Adrenal gland (tissue), 12 donors: ENCODE data around the gene SEMA4G. TPM values are rescaled to one million over a fixed set of nuclear protein-coding genes. Genes with fewer than 3 reads are reported as not detected.
A peak's percentile ranks its signal among the peaks of the same experiment; 100 is the strongest.

ENCODE experiments used
- DNase-seq, 7 donors: peaks; one replicate each; pipeline ENCODE4 v3.0.0-alpha.2; 2019 to 2020
- H3K27ac ChIP-seq, 5 donors: fragments of 200-600 bp; sonication (generic) in 4 of 5; 1 replicate in 3 of 5; 2 replicates in 2 of 5; pipeline versions ENCODE4 v1.5.1 to v1.8.0; 2016 to 2020; ENCODE audit warnings: mild to moderate bottlenecking in 1 of 5
- H3K27me3 ChIP-seq: fragments of 200-600 bp; 2 replicates; pipeline ENCODE4 v1.8.0; 2021
- H3K36me3 ChIP-seq, 2 donors: fragments of 200-600 bp; replicated peaks in 1 of 2; 1 replicate in 1 of 2; 2 replicates in 1 of 2; pipeline versions ENCODE4 v1.5.1 to v1.8.0; 2018 to 2022
- H3K4me1 ChIP-seq, 2 donors: fragments of 200-600 bp; replicated peaks in 1 of 2; 1 replicate in 1 of 2; 2 replicates in 1 of 2; pipeline versions ENCODE4 v1.5.1 to v1.8.0; 2018 to 2021
- H3K4me3 ChIP-seq, 4 donors: fragments of 200-600 bp; sonication (generic) in 3 of 4; one replicate each; pipeline ENCODE4 v1.5.1; 2016 to 2018
- H3K9me3 ChIP-seq, 3 donors: fragments of 200-600 bp; sonication (generic) in 1 of 3; replicated peaks in 1 of 3; 1 replicate in 2 of 3; 2 replicates in 1 of 3; pipeline versions ENCODE4 v1.5.1 to v1.8.0; 2016 to 2021
- CTCF ChIP-seq, 6 experiments: fragments of 450-650 bp in 4 of 6; fragments of 200-600 bp in 2 of 6; sonication (generic) in 1 of 6; IDR thresholded peaks; 1 replicate in 5 of 6; 2 replicates in 1 of 6; pipeline versions ENCODE4 v1.5.1 to v1.8.0; 2016 to 2021; ENCODE audit warnings: antibody characterized with exemption in 6 of 6, mild to moderate bottlenecking in 2 of 6, moderate library complexity in 1 of 6
- POLR2A ChIP-seq, 2 donors: fragments of 450-650 bp; IDR thresholded peaks; one replicate each; pipeline ENCODE4 v1.6.1; 2017; ENCODE audit warnings: antibody characterized with exemption in 2 of 2, mild to moderate bottlenecking in 2 of 2, moderate library complexity in 1 of 2
- WGBS, 4 donors: extraction: QIAGEN DNeasy Blood & Tissue Kit in 2 of 4; methylation state at CpG; one replicate each; pipeline versions ENCODE4 v1.1.5 to v1.1.7; 2013 to 2017; 5-methylcytosine and 5-hydroxymethylcytosine counted together
- intact Hi-C, 2 donors: fragments of 100-400 bp; cut with DNase I; formaldehyde crosslinking; loops; one replicate each; pipeline versions ENCODE4 v1.14.1 to v1.15.0; 2022 to 2023
- polyA plus RNA-seq, 3 donors: library from polyadenylated mRNA; stranded (reverse); fragments of 200-250 nt in 2 of 3; fragments of 350-450 nt in 1 of 3; fragmentation: Illumina TruSeq in 1 of 3; extraction: RNeasy Lipid Tissue Mini Kit (QIAGEN cat#74804) in 1 of 3; gene quantifications; one replicate each; pipeline ENCODE4 v1.2.3, GENCODE V29; 2013 to 2014
- total RNA-seq, 9 donors: library from RNA; depleted of rRNA in 4 of 9; stranded (reverse); fragments of >200 nt in 4 of 9; fragments of 120-200 nt in 1 of 9; fragmentation: NEBNext Ultra II Directional in 1 of 9; extraction: Animal tissue kit (Norgen Biotek cat#: 25700) in 1 of 9; gene quantifications; one replicate each; pipeline versions ENCODE4 v1.1.0 to v1.2.4, GENCODE V29; 2013 to 2023
- donor health status: healthy with polysubstance abuse.
- donor health status: Bipolar disorder and iron deficiency.
- donor health status: DM: yes; HTN: yes; CAD: no.
- donor health status: DM: no; HTN: no; CAD: no.
- donor health status: DM: no; HTN: no; CAD: no.
- donor health status: DM: yes; HTN: yes; CAD: no.

Gene SEMA4G
- total and polyA plus RNA-seq, 12 donors = 6.0 to 21.5 (median 14.0) TPM

GRCh38 chr10:100982916-100983830 lies 13.9 kb downstream of the SEMA4G start:
- intact Hi-C loops = no loop called here
- Histone ChIP-seq H3K4me1 (peaks cover 14 to 17% of the 10 kb centered on the region in 2 donors), H3K27ac (no peak overlapping the region), H3K9me3 (no peaks in the 10 kb centered on the region), H3K4me3 (no peak overlapping the region), H3K36me3 (peaks cover 0 to 52% of the 10 kb centered on the region in 2 donors), H3K27me3 (no peaks in the 10 kb centered on the region)
- TF ChIP-seq CTCF (IDR thresholded peaks at IDR 0.05) (no peak), POLR2A (IDR thresholded peaks at IDR 0.05) (no peak)
- 87 to 94% (median 93%) methylated on average over 10 to 24 of the region's 24 CpGs for WGBS, 4 donors
- DNase-seq = peak in 4 of 7 donors; percentile 8 to 47 (median 12)

- DNase-seq = peak in 3 of 7 donors; percentile 11 to 43 (median 11)
- Histone ChIP-seq H3K4me3 (no peak overlapping the region), H3K36me3 (peaks cover 0 to 45% of the 10 kb centered on the region in 2 donors), H3K27ac (no peak overlapping the region), H3K9me3 (no peaks in the 10 kb centered on the region), H3K27me3 (no peaks in the 10 kb centered on the region), H3K4me1 (peaks cover 16 to 26% of the 10 kb centered on the region in 2 donors)
- TF ChIP-seq POLR2A (IDR thresholded peaks at IDR 0.05) (no peak), CTCF (IDR thresholded peaks at IDR 0.05) (no peak)
- WGBS, 4 donors = 75 to 90% (median 88%) methylated on average over 9 to 13 of the region's 13 CpGs
- intact Hi-C loops = no loop called here
These were observed 14.8 kb downstream of the SEMA4G start for GRCh38 chr10:100983868-100984671.

- WGBS, 4 donors = 76 to 93% (median 79%) methylated on average over 2 of the region's 2 CpGs
- TF ChIP-seq POLR2A (IDR thresholded peaks at IDR 0.05) (no peak), CTCF (IDR thresholded peaks at IDR 0.05) (no peak)
- Histone ChIP-seq H3K36me3 (peaks cover 0 to 39% of the 10 kb centered on the region in 2 donors), H3K4me1 (peaks cover 16 to 30% of the 10 kb centered on the region in 2 donors), H3K9me3 (no peaks in the 10 kb centered on the region), H3K27me3 (no peaks in the 10 kb centered on the region), H3K4me3 (no peak overlapping the region), H3K27ac (no peak overlapping the region)
- DNase-seq = peak in 2 of 7 donors; percentile 11 to 46
- intact Hi-C loops = no loop called here
These were observed 15.4 kb downstream of the SEMA4G start for GRCh38 chr10:100984672-100985177.

- TF ChIP-seq POLR2A (IDR thresholded peaks at IDR 0.05) (no peak), CTCF (IDR thresholded peaks at IDR 0.05) (no peak)
- H3K9me3 ChIP-seq = no peaks in the 10 kb centered on the region
- H3K36me3 ChIP-seq = peaks cover 0 to 39% of the 10 kb centered on the region in 2 donors
- peaks cover 16 to 30% of the 10 kb centered on the region in 2 donors for H3K4me1 ChIP-seq
- no peaks in the 10 kb centered on the region for H3K27me3 ChIP-seq
- H3K27ac ChIP-seq = no peak overlapping the region
- H3K4me3 ChIP-seq = no peak overlapping the region
- intact Hi-C loops = no loop called here
- WGBS, 4 donors = 68 to 74% (median 70%) methylated on average over 5 of the region's 5 CpGs
- peak in 1 of 7 donors; percentile 9 for DNase-seq
These were observed 16.0 kb downstream of the SEMA4G start for GRCh38 chr10:100985336-100985735.
